Upper lobe of left lung (tissue), 6 donors: ENCODE data around the gene NCAPG2. TPM values are rescaled to one million over a fixed set of nuclear protein-coding genes. Genes with fewer than 3 reads are reported as not detected.

Experiments
- ATAC-seq, 2 donors: fragments of 200-7000 bp; cut with Tn5 transposase; one replicate each; pipeline ENCODE4 v1.9.1; 2022; ENCODE audit warnings: mild to moderate bottlenecking in 2 of 2, moderate library complexity in 2 of 2; ENCODE audit not compliant: low FRiP score in 2 of 2
- DNase-seq, 2 donors: peaks; one replicate each; pipeline ENCODE4 v3.0.0-alpha.2; 2019 to 2020
- H3K27ac ChIP-seq, 4 donors: fragments of 200-600 bp; sonication (generic); one replicate each; pipeline ENCODE4 v1.5.1; 2016 to 2019
- H3K27me3 ChIP-seq, 4 donors: fragments of 200-600 bp; sonication (generic); one replicate each; pipeline ENCODE4 v1.5.1; 2017 to 2019
- H3K36me3 ChIP-seq, 4 donors: fragments of 200-600 bp; sonication (generic); one replicate each; pipeline ENCODE4 v1.5.1; 2016 to 2019
- H3K4me1 ChIP-seq, 4 donors: fragments of 200-600 bp; sonication (generic); one replicate each; pipeline ENCODE4 v1.5.1; 2018 to 2019
- H3K4me3 ChIP-seq, 4 donors: fragments of 200-600 bp; sonication (generic); one replicate each; pipeline ENCODE4 v1.5.1; 2017 to 2019; ENCODE audit warnings: mild to moderate bottlenecking in 2 of 4, moderate library complexity in 1 of 4
- H3K9me3 ChIP-seq, 4 donors: fragments of 200-600 bp; sonication (generic); one replicate each; pipeline ENCODE4 v1.5.1; 2018 to 2019
- CTCF ChIP-seq, 6 experiments: fragments of 450-650 bp in 4 of 6; fragments of 200-600 bp in 2 of 6; sonication (generic) in 2 of 6; IDR thresholded peaks; one replicate each; pipeline ENCODE4 v1.5.1; 2016 to 2019; ENCODE audit warnings: antibody characterized with exemption in 6 of 6
- EP300 ChIP-seq, 4 donors: sonication (generic); formaldehyde crosslinking; IDR thresholded peaks; one replicate each; pipeline ENCODE4 v1.5.1; 2017; ENCODE audit warnings: antibody characterized with exemption in 4 of 4, control low read depth in 2 of 4
- POLR2A ChIP-seq, 4 donors: fragments of 450-650 bp; IDR thresholded peaks; one replicate each; pipeline ENCODE4 v1.5.1; 2016 to 2017; ENCODE audit warnings: antibody characterized with exemption in 4 of 4, mild to moderate bottlenecking in 2 of 4
- POLR2AphosphoS5 ChIP-seq, 2 donors: sonication (generic); formaldehyde crosslinking; IDR thresholded peaks; one replicate each; pipeline ENCODE4 v1.5.1; 2017; ENCODE audit warnings: antibody characterized with exemption in 2 of 2
- WGBS, 2 donors: methylation state at CpG; one replicate each; pipeline ENCODE4 v1.1.5; 2017 to 2018; 5-methylcytosine and 5-hydroxymethylcytosine counted together
- total RNA-seq, 6 donors: library from RNA; depleted of rRNA in 4 of 6; stranded (reverse); fragments of >200 nt in 4 of 6; gene quantifications; one replicate each; pipeline versions ENCODE4 v1.1.0 to v1.2.1, GENCODE V29; 2016 to 2021
- donor health status: DM: no; HTN: no; CAD: no; lungs with moderate emphysema.
- donor health status: DM: no; HTN: yes; CAD: no; lungs with severe emphysema.

The NCAPG2 gene
- total RNA-seq, 6 donors from 2014 or later: 4.6 to 11.0 (median 7.8) TPM

GRCh38 chr7:158607563-158607962, 97.0 kb downstream of the NCAPG2 start:
- DNase-seq (no peak), ATAC-seq (no peak)
- Histone ChIP-seq H3K36me3 (no peaks in the 10 kb centered on the region), H3K4me3 (no peak overlapping the region), H3K27ac (no peak overlapping the region), H3K27me3 (no peaks in the 10 kb centered on the region), H3K9me3 (no peaks in the 10 kb centered on the region), H3K4me1 (no peaks in the 10 kb centered on the region)
- no peak for TF ChIP-seq EP300 (IDR thresholded peaks at IDR 0.05)
- TF ChIP-seq POLR2AphosphoS5 (IDR thresholded peaks at IDR 0.05): no peak
- no peak for TF ChIP-seq CTCF (IDR thresholded peaks at IDR 0.05)
- no peak for TF ChIP-seq POLR2A (IDR thresholded peaks at IDR 0.05)
- 98 to 100% methylated on average over 6 of the region's 6 CpGs for WGBS, 2 donors

GRCh38 chr7:158606671-158607424, 97.8 kb downstream of the NCAPG2 start:
- no peaks in the 10 kb centered on the region for H3K36me3 ChIP-seq
- peak in 1 of 2 donors; percentile 52 for DNase-seq
- ATAC-seq: no peak
- no peaks in the 10 kb centered on the region for H3K27me3 ChIP-seq
- no peak overlapping the region for H3K27ac ChIP-seq
- TF ChIP-seq CTCF (IDR thresholded peaks at IDR 0.05) (no peak), POLR2A (IDR thresholded peaks at IDR 0.05) (no peak), POLR2AphosphoS5 (IDR thresholded peaks at IDR 0.05) (no peak), EP300 (IDR thresholded peaks at IDR 0.05) (no peak)
- no peak overlapping the region for H3K4me3 ChIP-seq
- H3K9me3 ChIP-seq: no peaks in the 10 kb centered on the region
- 93 to 95% methylated on average over 13 to 18 of the region's 18 CpGs for WGBS, 2 donors
- H3K4me1 ChIP-seq: no peaks in the 10 kb centered on the region

- Histone ChIP-seq H3K27ac (no peak overlapping the region), H3K4me3 (no peak overlapping the region), H3K27me3 (no peaks in the 10 kb centered on the region), H3K9me3 (no peaks in the 10 kb centered on the region), H3K36me3 (no peaks in the 10 kb centered on the region), H3K4me1 (no peaks in the 10 kb centered on the region)
- TF ChIP-seq POLR2A (IDR thresholded peaks at IDR 0.05) (no peak), EP300 (IDR thresholded peaks at IDR 0.05) (no peak), CTCF (IDR thresholded peaks at IDR 0.05) (no peak), POLR2AphosphoS5 (IDR thresholded peaks at IDR 0.05) (no peak)
- DNase-seq (no peak), ATAC-seq (no peak)
- 81 to 89% methylated on average over 3 to 4 of the region's 4 CpGs for WGBS, 2 donors
These were observed 98.5 kb downstream of the NCAPG2 start for GRCh38 chr7:158606129-158606528.

GRCh38 chr7:158603773-158604755, 100.5 kb downstream of the NCAPG2 start:
- H3K4me3 ChIP-seq: no peak overlapping the region
- no peak for TF ChIP-seq CTCF (IDR thresholded peaks at IDR 0.05)
- no peak for TF ChIP-seq POLR2AphosphoS5 (IDR thresholded peaks at IDR 0.05)
- no peak for TF ChIP-seq POLR2A (IDR thresholded peaks at IDR 0.05)
- TF ChIP-seq EP300 (IDR thresholded peaks at IDR 0.05): no peak
- H3K27ac ChIP-seq: no peak overlapping the region
- H3K36me3 ChIP-seq: no peaks in the 10 kb centered on the region
- H3K4me1 ChIP-seq: no peaks in the 10 kb centered on the region
- 83 to 88% methylated on average over 21 to 23 of the region's 23 CpGs for WGBS, 2 donors
- H3K9me3 ChIP-seq: no peaks in the 10 kb centered on the region
- H3K27me3 ChIP-seq: no peaks in the 10 kb centered on the region
- DNase-seq (peak in 1 of 2 donors; percentile 57), ATAC-seq (no peak)
